ENCODE measurements around the gene KRT35. TPM values are rescaled to one million over a fixed set of nuclear protein-coding genes. Genes with fewer than 3 reads are reported as not detected.
A peak's percentile ranks its signal among the peaks of the same experiment; 100 is the strongest.

KRT35 gene
- total RNA-seq, 4 donors from 2014 or later = not detected

- peaks cover 0 to 13% of the 10 kb centered on the region in 2 donors for H3K27me3 ChIP-seq
- WGBS, 2 donors = 78 to 81% methylated on average over 10 to 11 of the region's 12 CpGs
- TF ChIP-seq CTCF (IDR thresholded peaks at IDR 0.05) (no peak), EP300 (IDR thresholded peaks at IDR 0.05) (no peak), POLR2A (IDR thresholded peaks at IDR 0.05) (no peak)
- DNase-seq (ENCODE audit: low spot score in 2 of 2) = no peak
- no peak overlapping the region for H3K4me3 ChIP-seq
- no peaks in the 10 kb centered on the region for H3K36me3 ChIP-seq
- no peaks in the 10 kb centered on the region for H3K9me3 ChIP-seq
- peaks cover 0 to 21% (median under 1%) of the 10 kb centered on the region in 4 donors for H3K4me1 ChIP-seq
- peak overlapping the region in 1 of 4 donors; percentile 52 for H3K27ac ChIP-seq
Measured at GRCh38 chr17:41522301-41523224, 41.6 kb upstream of the KRT35 start.

GRCh38 chr17:41521574-41522261 is 40.8 kb upstream of the KRT35 start:
- WGBS, 2 donors = 68 to 70% methylated on average over 4 to 6 of the region's 6 CpGs
- no peaks in the 10 kb centered on the region for H3K36me3 ChIP-seq
- H3K4me3 ChIP-seq = no peak overlapping the region
- peaks cover 0 to 14% (median 0%) of the 10 kb centered on the region in 4 donors for H3K4me1 ChIP-seq
- H3K27ac ChIP-seq = peak overlapping the region in 1 of 4 donors; percentile 52
- no peak for DNase-seq (ENCODE audit: low spot score in 2 of 2)
- no peak for TF ChIP-seq POLR2A (IDR thresholded peaks at IDR 0.05)
- TF ChIP-seq EP300 (IDR thresholded peaks at IDR 0.05) = no peak
- TF ChIP-seq CTCF (IDR thresholded peaks at IDR 0.05) = no peak
- H3K27me3 ChIP-seq = peaks cover 0 to 4% of the 10 kb centered on the region in 2 donors
- no peaks in the 10 kb centered on the region for H3K9me3 ChIP-seq

- WGBS, 2 donors = 43 to 48% methylated on average over 8 to 10 of the region's 10 CpGs
- Histone ChIP-seq H3K4me3 (no peak overlapping the region), H3K27ac (peak overlapping the region in 1 of 4 donors; percentile 52)
Measured at GRCh38 chr17:41520821-41521521, 40.0 kb upstream of the KRT35 start.

GRCh38 chr17:41519501-41520224 is 38.7 kb upstream of the KRT35 start:
- TF ChIP-seq CTCF (IDR thresholded peaks at IDR 0.05) (no peak), EP300 (IDR thresholded peaks at IDR 0.05) (no peak), POLR2A (IDR thresholded peaks at IDR 0.05) (no peak)
- H3K27me3 ChIP-seq = no peaks in the 10 kb centered on the region
- WGBS, 2 donors = 69 to 71% methylated on average over 10 to 11 of the region's 11 CpGs

More at GRCh38 chr17:41520821-41521521, 40.0 kb upstream of the KRT35 start:
- TF ChIP-seq CTCF (IDR thresholded peaks at IDR 0.05) (no peak), POLR2A (IDR thresholded peaks at IDR 0.05) (no peak), EP300 (IDR thresholded peaks at IDR 0.05) (no peak)
- Histone ChIP-seq H3K27me3 (no peaks in the 10 kb centered on the region), H3K36me3 (no peaks in the 10 kb centered on the region), H3K9me3 (no peaks in the 10 kb centered on the region), H3K4me1 (peaks cover 0 to 14% (median 0%) of the 10 kb centered on the region in 4 donors)
- DNase-seq (ENCODE audit: low spot score in 2 of 2) = no peak

More at GRCh38 chr17:41519501-41520224, 38.7 kb upstream of the KRT35 start:
- Histone ChIP-seq H3K9me3 (no peaks in the 10 kb centered on the region), H3K4me1 (peaks cover 0 to 14% (median 0%) of the 10 kb centered on the region in 4 donors), H3K36me3 (no peaks in the 10 kb centered on the region), H3K27ac (no peak overlapping the region), H3K4me3 (no peak overlapping the region)
- no peak for DNase-seq (ENCODE audit: low spot score in 2 of 2)
